WTC11 (cell line): Measurements from ENCODE around the gene ATR. TPM values are rescaled to one million over a fixed set of nuclear protein-coding genes. Genes with fewer than 3 reads are reported as not detected.
A peak's percentile ranks its signal among the peaks of the same experiment; 100 is the strongest.

Source experiments
- AR ChIP-seq: fragments of 250-450 bp; sonication (Bioruptor Pico); IDR thresholded peaks from 2 replicates; pipeline ENCODE4 v1.9.0; 2021; ENCODE audit warnings: mild to moderate bottlenecking
- ARID4B ChIP-seq: sonication (generic); formaldehyde crosslinking; IDR thresholded peaks from 2 replicates; pipeline ENCODE4 v1.8.0; 2023; ENCODE audit warnings: missing genetic modification reagents, mild to moderate bottlenecking, borderline replicate concordance
- ATF6 ChIP-seq: sonication (generic); formaldehyde crosslinking; IDR thresholded peaks from 2 replicates; pipeline ENCODE4 v1.8.1; 2023; ENCODE audit warnings: mild to moderate bottlenecking, missing genetic modification reagents
- E2F4 ChIP-seq: sonication (generic); formaldehyde crosslinking; IDR thresholded peaks from 2 replicates; pipeline ENCODE4 v1.8.1; 2022; ENCODE audit warnings: low read depth, mild to moderate bottlenecking, moderate library complexity, missing genetic modification reagents, borderline replicate concordance
- E2F5 ChIP-seq: sonication (generic); formaldehyde crosslinking; IDR thresholded peaks from 2 replicates; pipeline ENCODE4 v1.8.1; 2022; ENCODE audit warnings: mild to moderate bottlenecking, moderate library complexity, missing genetic modification reagents
- FOXK1 ChIP-seq: sonication (generic); formaldehyde crosslinking; IDR thresholded peaks from 2 replicates; pipeline ENCODE4 v1.8.0; 2022; ENCODE audit warnings: mild to moderate bottlenecking, moderate library complexity, missing genetic modification reagents
- IRF1 ChIP-seq: sonication (generic); formaldehyde crosslinking; IDR thresholded peaks from 2 replicates; pipeline ENCODE4 v1.8.0; 2023; ENCODE audit warnings: missing genetic modification reagents
- KAT7 ChIP-seq: sonication (generic); formaldehyde crosslinking; IDR thresholded peaks from 2 replicates; pipeline ENCODE4 v1.8.1; 2023; ENCODE audit warnings: missing genetic modification reagents, mild to moderate bottlenecking, borderline replicate concordance
- NR3C1 ChIP-seq: sonication (generic); formaldehyde crosslinking; conservative IDR thresholded peaks from 2 replicates; pipeline ENCODE4 v1.8.1; 2023; ENCODE audit warnings: low read depth, mild to moderate bottlenecking, missing genetic modification reagents
- OVOL2 ChIP-seq: fragments of 250-450 bp; sonication (Bioruptor Pico); IDR thresholded peaks from 2 replicates; pipeline ENCODE4 v1.9.0; 2021; ENCODE audit warnings: mild to moderate bottlenecking, borderline replicate concordance
- PREB ChIP-seq: sonication (generic); formaldehyde crosslinking; IDR thresholded peaks from 2 replicates; pipeline ENCODE4 v1.8.1; 2022; ENCODE audit warnings: mild to moderate bottlenecking, missing genetic modification reagents, moderate library complexity, borderline replicate concordance
- RELA ChIP-seq: sonication (generic); formaldehyde crosslinking; IDR thresholded peaks from 2 replicates; pipeline ENCODE4 v1.8.1; 2022; ENCODE audit warnings: missing genetic modification reagents, mild to moderate bottlenecking, borderline replicate concordance
- ZNF121 ChIP-seq: sonication (generic); formaldehyde crosslinking; IDR thresholded peaks from 2 replicates; pipeline ENCODE4 v1.8.0; 2023; ENCODE audit warnings: missing genetic modification reagents
- ZNF425 ChIP-seq: fragments of 250-450 bp; sonication (Bioruptor Pico); conservative IDR thresholded peaks from 2 replicates; pipeline ENCODE4 v1.9.0; 2021; ENCODE audit warnings: mild to moderate bottlenecking
- ZNF532 ChIP-seq: fragments of 250-450 bp; sonication (Bioruptor Pico); IDR thresholded peaks from 2 replicates; pipeline ENCODE4 v1.9.0; 2021; ENCODE audit warnings: mild to moderate bottlenecking, borderline replicate concordance
- total RNA-seq: library from RNA; stranded (reverse); gene quantifications from 3 replicates; pipeline ENCODE4 v1.2.3, GENCODE V29; 2021

ATR gene
- total RNA-seq, 1 experiment from 2014 or later = 26.7 TPM

- TF ChIP-seq PREB (CRISPR knock-in tag) (no peak), E2F5 (0 out of 2 replicates have a peak, but pooled peaks have one; percentile 49), ATF6 (CRISPR knock-in tag) (no peak), ZNF425 (CRISPR knock-in tag) (no peak), KAT7 (no peak), ZNF121 (no peak), ZNF532 (CRISPR knock-in tag) (no peak), IRF1 (peak; percentile 49), E2F4 (CRISPR knock-in tag) (no peak), OVOL2 (CRISPR knock-in tag) (no peak), FOXK1 (CRISPR knock-in tag) (peak; percentile 83), AR (CRISPR knock-in tag) (0 out of 2 replicates have a peak, but pooled peaks have one; percentile 40), ARID4B (peak; percentile 85), NR3C1 (CRISPR knock-in tag) (no peak), RELA (CRISPR knock-in tag) (no peak)
Measured at GRCh38 chr3:142447852-142448823, 130.4 kb downstream of the ATR start, which contains the start of gene XRN1 (continued).
